Measurements from ENCODE around the gene CC2D2A. TPM values are rescaled to one million over a fixed set of nuclear protein-coding genes. Genes with fewer than 3 reads are reported as not detected.
"Not testable (repeated sequence)": the region's sequence is repeated elsewhere in the genome, so short reads cannot be mapped to it uniquely, and the experiment has no call there.

The CC2D2A gene
- total RNA-seq, 1 experiment from 2014 or later, result 10.1 TPM

- no peak overlapping the region for H3K4me3 ChIP-seq
- no peaks in the 10 kb centered on the region for H3K27me3 ChIP-seq
- no peak for DNase-seq
- peaks cover 4% of the 10 kb centered on the region for H3K9me3 ChIP-seq (replicated peaks)
- H3K27ac ChIP-seq, result no peak overlapping the region
- H3K36me3 ChIP-seq, result peaks cover 15% of the 10 kb centered on the region
- H3K4me1 ChIP-seq, result no peaks in the 10 kb centered on the region
These were observed 45.4 kb downstream of the CC2D2A start for GRCh38 chr4:15515106-15515505.

GRCh38 chr4:15516494-15516893 lies 46.8 kb downstream of the CC2D2A start:
- peaks cover 4% of the 10 kb centered on the region for H3K9me3 ChIP-seq (replicated peaks)
- H3K4me3 ChIP-seq, result no peak overlapping the region
- no peaks in the 10 kb centered on the region for H3K27me3 ChIP-seq
- no peak overlapping the region for H3K27ac ChIP-seq
- peaks cover 15% of the 10 kb centered on the region for H3K36me3 ChIP-seq
- H3K4me1 ChIP-seq, result no peaks in the 10 kb centered on the region
- no peak for DNase-seq

DNA sequence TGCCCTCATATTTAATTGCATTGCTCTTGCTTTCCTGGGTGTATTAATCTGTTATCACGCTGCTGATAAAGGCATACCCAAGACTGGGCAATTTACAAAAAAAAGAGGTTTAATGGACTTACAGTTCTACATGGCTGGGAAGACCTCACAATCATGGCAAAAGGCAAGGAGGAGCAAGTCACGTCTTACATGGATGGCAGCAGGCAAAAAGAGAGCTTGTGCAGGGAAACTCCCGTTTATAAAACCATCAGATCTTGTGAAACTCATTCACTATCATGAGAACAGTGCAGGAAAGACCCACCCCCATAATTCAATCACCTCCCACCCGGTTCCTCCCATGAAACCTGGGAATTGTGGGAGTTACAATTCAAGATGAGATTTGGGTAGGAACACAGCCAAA lies 48.0 kb downstream of the CC2D2A start:
- H3K27ac ChIP-seq; H3K27me3 ChIP-seq; H3K4me3 ChIP-seq; DNase-seq; H3K9me3 ChIP-seq (replicated peaks); H3K4me1 ChIP-seq: not testable (repeated sequence)
- H3K36me3 ChIP-seq, result peaks cover 15% of the 10 kb centered on the region

DNA sequence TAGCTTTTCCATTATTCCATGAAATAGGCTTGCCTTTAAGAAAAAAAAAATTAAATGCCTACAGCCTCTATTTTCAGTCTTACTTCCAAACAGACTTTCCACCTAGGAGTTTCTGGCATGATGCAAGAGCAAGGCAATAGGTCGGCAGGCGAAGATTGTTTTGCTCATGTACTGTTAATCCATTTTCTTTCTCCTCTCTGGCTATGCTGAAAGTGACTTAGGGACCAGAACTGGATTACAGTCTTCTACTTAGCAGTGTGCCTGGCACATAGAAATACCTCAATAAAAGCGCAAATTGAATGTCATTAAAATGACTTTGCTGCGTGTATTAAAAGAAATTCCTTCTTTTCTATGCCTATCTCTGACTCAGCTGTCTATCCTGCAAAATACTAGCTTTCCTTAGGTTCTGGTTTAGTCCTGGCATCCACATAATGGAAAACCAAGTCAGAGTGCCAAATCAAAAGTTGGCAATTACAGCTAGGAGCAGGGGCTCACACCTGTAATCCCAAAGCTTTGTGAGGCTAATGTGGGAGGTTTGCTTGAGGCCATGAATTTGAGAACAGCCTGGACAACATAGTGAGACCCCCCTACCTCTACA lies 51.9 kb downstream of the CC2D2A start:
- DNase-seq, result no peak
- H3K4me3 ChIP-seq, result no peak overlapping the region
- no peak overlapping the region for H3K27ac ChIP-seq
- peaks cover 6% of the 10 kb centered on the region for H3K36me3 ChIP-seq
- H3K27me3 ChIP-seq, result no peaks in the 10 kb centered on the region
- peaks cover 4% of the 10 kb centered on the region for H3K9me3 ChIP-seq (replicated peaks)
- H3K4me1 ChIP-seq, result no peaks in the 10 kb centered on the region

DNA sequence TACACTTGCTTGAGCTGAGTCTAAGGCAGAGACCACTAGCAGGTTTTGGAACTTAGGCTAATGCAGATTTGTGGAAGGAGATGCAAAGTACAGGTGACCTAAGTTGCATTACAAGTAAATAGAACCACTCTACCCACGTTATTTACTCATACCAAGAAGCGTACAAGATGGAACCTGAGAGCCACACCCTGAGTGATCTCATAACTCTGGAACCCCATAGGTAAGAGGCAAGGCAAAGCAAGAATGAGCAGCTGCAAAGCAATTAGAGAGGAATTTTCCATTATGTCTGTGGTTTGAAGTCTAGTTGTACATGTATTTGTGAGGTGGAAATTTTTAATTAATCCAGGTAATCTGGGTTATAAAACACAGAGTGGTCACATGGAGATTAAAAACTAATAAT lies 55.4 kb downstream of the CC2D2A start:
- DNase-seq, result no peak

GRCh38 chr4:15526924-15527592 lies 57.4 kb downstream of the CC2D2A start:
- Histone ChIP-seq H3K4me1 (no peaks in the 10 kb centered on the region), H3K27ac (no peak overlapping the region), H3K9me3 (replicated peaks) (no peaks in the 10 kb centered on the region), H3K27me3 (no peaks in the 10 kb centered on the region), H3K4me3 (no peak overlapping the region), H3K36me3 (no peaks in the 10 kb centered on the region)
- DNase-seq, result no peak

More for the DNA sequence above, 55.4 kb downstream of the CC2D2A start:
- Histone ChIP-seq H3K36me3 (no peaks in the 10 kb centered on the region), H3K9me3 (replicated peaks) (no peaks in the 10 kb centered on the region), H3K4me1 (no peaks in the 10 kb centered on the region), H3K27ac (no peak overlapping the region), H3K27me3 (no peaks in the 10 kb centered on the region), H3K4me3 (no peak overlapping the region)

GRCh38 chr4:15531792-15532191 lies 62.1 kb downstream of the CC2D2A start:
- no peaks in the 10 kb centered on the region for H3K4me1 ChIP-seq
- H3K9me3 ChIP-seq (replicated peaks), result no peaks in the 10 kb centered on the region
- H3K27ac ChIP-seq, result no peak overlapping the region
- no peak for DNase-seq
- H3K36me3 ChIP-seq, result no peaks in the 10 kb centered on the region
- H3K27me3 ChIP-seq, result no peaks in the 10 kb centered on the region
- no peak overlapping the region for H3K4me3 ChIP-seq

DNA sequence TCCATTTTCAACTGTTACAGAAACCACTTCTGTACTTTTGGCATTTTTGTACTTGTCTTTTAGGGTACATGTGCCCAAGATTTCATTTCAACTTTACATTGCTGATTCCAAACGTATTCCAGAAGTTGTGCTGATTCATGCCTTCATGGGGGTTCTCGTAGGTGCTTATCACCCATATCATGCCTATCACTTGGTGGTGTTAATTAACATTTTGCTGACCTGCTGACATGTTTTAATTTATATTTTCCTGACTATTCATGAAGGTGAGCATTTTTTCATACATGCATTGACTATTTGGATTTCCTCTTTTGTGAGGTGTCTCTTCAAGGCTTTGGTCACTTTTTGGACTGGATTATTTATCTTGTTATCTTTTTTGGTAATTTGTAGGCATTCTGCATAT lies 64.1 kb downstream of the CC2D2A start:
- Histone ChIP-seq H3K36me3 (no peaks in the 10 kb centered on the region), H3K4me3 (no peak overlapping the region), H3K27me3 (no peaks in the 10 kb centered on the region), H3K9me3 (replicated peaks) (no peaks in the 10 kb centered on the region), H3K27ac (no peak overlapping the region), H3K4me1 (no peaks in the 10 kb centered on the region)
- no peak for DNase-seq

- DNase-seq, result no peak
- H3K36me3 ChIP-seq, result no peaks in the 10 kb centered on the region
These were observed 65.9 kb downstream of the CC2D2A start for GRCh38 chr4:15535599-15535998.

GRCh38 chr4:15536552-15537499 lies 67.1 kb downstream of the CC2D2A start:
- Histone ChIP-seq H3K36me3 (no peaks in the 10 kb centered on the region), H3K9me3 (replicated peaks) (no peaks in the 10 kb centered on the region), H3K27ac (no peak overlapping the region), H3K27me3 (no peaks in the 10 kb centered on the region), H3K4me1 (no peaks in the 10 kb centered on the region), H3K4me3 (no peak overlapping the region)
- no peak for DNase-seq

More at GRCh38 chr4:15535599-15535998, 65.9 kb downstream of the CC2D2A start:
- no peaks in the 10 kb centered on the region for H3K4me1 ChIP-seq
- H3K27ac ChIP-seq, result no peak overlapping the region
- H3K4me3 ChIP-seq, result no peak overlapping the region
- no peaks in the 10 kb centered on the region for H3K9me3 ChIP-seq (replicated peaks)
- no peaks in the 10 kb centered on the region for H3K27me3 ChIP-seq

DNA sequence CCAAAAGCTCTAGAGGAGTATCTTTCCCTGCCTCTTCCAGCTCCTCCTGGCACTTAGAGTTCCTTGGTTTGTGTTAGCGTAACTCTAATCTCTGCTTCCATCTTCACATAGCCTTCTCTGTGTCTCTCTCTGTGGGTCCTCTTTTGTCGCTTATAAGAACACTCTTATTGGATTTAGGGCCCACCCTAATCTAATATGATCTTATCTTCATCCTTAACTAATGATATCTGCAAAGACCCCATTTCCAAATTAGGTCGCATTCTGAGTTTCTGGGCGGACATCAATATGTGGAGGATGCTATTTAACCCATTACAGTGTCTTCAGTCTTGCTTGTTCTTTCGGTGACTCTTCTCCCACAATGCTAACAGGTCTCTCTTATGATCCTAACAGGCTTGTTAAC lies 72.3 kb downstream of the CC2D2A start:
- Histone ChIP-seq H3K36me3 (no peaks in the 10 kb centered on the region), H3K4me1 (no peaks in the 10 kb centered on the region), H3K27ac (no peak overlapping the region), H3K9me3 (replicated peaks) (no peaks in the 10 kb centered on the region), H3K4me3 (no peak overlapping the region), H3K27me3 (no peaks in the 10 kb centered on the region)
- no peak for DNase-seq

- no peak overlapping the region for H3K27ac ChIP-seq
- DNase-seq, result no peak
These were observed 73.1 kb downstream of the CC2D2A start for GRCh38 chr4:15542760-15543159.

GRCh38 chr4:15543537-15544247 lies 74.0 kb downstream of the CC2D2A start:
- Histone ChIP-seq H3K4me3 (no peak overlapping the region), H3K27ac (no peak overlapping the region), H3K9me3 (replicated peaks) (no peaks in the 10 kb centered on the region), H3K27me3 (no peaks in the 10 kb centered on the region), H3K4me1 (no peaks in the 10 kb centered on the region), H3K36me3 (no peaks in the 10 kb centered on the region)
- no peak for DNase-seq

More at GRCh38 chr4:15542760-15543159, 73.1 kb downstream of the CC2D2A start:
- H3K9me3 ChIP-seq (replicated peaks), result no peaks in the 10 kb centered on the region
- H3K4me1 ChIP-seq, result no peaks in the 10 kb centered on the region
- H3K27me3 ChIP-seq, result no peaks in the 10 kb centered on the region
- H3K36me3 ChIP-seq, result no peaks in the 10 kb centered on the region
- no peak overlapping the region for H3K4me3 ChIP-seq

DNA sequence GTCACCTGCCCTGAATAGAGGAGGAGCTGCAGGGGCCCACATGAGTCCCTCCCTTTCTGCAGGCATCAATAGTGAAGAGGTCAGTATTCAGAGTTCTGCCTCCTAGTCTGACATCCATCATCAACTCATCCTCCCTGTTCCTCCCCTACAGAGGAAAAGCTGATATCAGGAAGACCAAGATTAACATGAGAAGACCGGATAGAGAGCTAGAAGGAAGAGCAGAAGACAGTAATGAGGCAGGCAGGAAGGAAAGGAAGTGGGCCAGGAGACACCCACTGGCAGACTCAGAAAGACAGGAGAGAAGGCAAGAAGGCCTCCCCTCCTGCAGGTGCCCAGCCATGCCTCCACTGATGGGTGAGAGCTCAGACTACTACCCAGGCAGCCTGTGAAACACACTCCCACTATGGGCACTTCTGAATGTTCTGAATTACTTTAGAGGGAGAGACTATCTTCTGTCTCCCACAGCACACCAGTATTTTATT lies 74.6 kb downstream of the CC2D2A start:
- Histone ChIP-seq H3K4me1 (no peaks in the 10 kb centered on the region), H3K9me3 (replicated peaks) (no peaks in the 10 kb centered on the region), H3K36me3 (no peaks in the 10 kb centered on the region), H3K4me3 (no peak overlapping the region), H3K27ac (no peak overlapping the region), H3K27me3 (no peaks in the 10 kb centered on the region)
- DNase-seq, result no peak
